22Rv1 (cell line): ENCODE measurements around the gene ADCY2.

ENCODE experiments used
- CTCF ChIP-seq: fragments of 450-650 bp; IDR thresholded peaks from 2 replicates; pipeline ENCODE4 v1.5.1; 2017; ENCODE audit warnings: mild to moderate bottlenecking
- ZFX ChIP-seq: fragments of 450-650 bp; IDR thresholded peaks from 2 replicates; pipeline ENCODE4 v1.6.1; 2017; ENCODE audit warnings: antibody characterized with exemption, borderline replicate concordance

- TF ChIP-seq CTCF (no peak), ZFX (no peak)
Measured at GRCh38 chr5:7789567-7789966, 393.6 kb downstream of the ADCY2 start.
